MG63 (cell line): Measurements from ENCODE around the gene NTN5. TPM values are rescaled to one million over a fixed set of nuclear protein-coding genes. Genes with fewer than 3 reads are reported as not detected.

Source experiments
- DNase-seq: peaks from one replicate; pipeline ENCODE4 v3.0.0-alpha.2; 2020
- H3K27me3 ChIP-seq: fragments of 250-450 bp; sonication (Bioruptor Pico); 2 replicates; pipeline ENCODE4 v1.5.1; 2020; ENCODE audit warnings: mild to moderate bottlenecking, moderate library complexity
- H3K36me3 ChIP-seq: fragments of 250-450 bp; sonication (Bioruptor Pico); 2 replicates; pipeline ENCODE4 v1.5.1; 2020; ENCODE audit warnings: mild to moderate bottlenecking, moderate library complexity
- H3K4me3 ChIP-seq: fragments of 250-450 bp; sonication (Bioruptor Pico); 2 replicates; pipeline ENCODE4 v1.5.1; 2020; ENCODE audit warnings: mild to moderate bottlenecking, moderate library complexity
- H3K9me3 ChIP-seq: fragments of 250-450 bp; sonication (Bioruptor Pico); 2 replicates; pipeline ENCODE4 v1.5.1; 2020; ENCODE audit warnings: mild to moderate bottlenecking, moderate library complexity
- total RNA-seq: library from RNA; depleted of rRNA; stranded (reverse); fragments of >200 nt; shearing (Covaris generic); gene quantifications from 2 replicates; pipeline ENCODE4 v1.2.3, GENCODE V29; 2014; ENCODE audit warnings: low replicate concordance

NTN5 gene
- total RNA-seq, 1 experiment from 2014 or later = not detected

GRCh38 chr19:48676887-48677286 is 4.1 kb upstream of the NTN5 start:
- H3K4me3 ChIP-seq = no peak overlapping the region
- H3K27me3 ChIP-seq = no peaks in the 10 kb centered on the region

GRCh38 chr19:48676487-48676886 is 3.7 kb upstream of the NTN5 start:
- no peak for DNase-seq
- Histone ChIP-seq H3K4me3 (no peak overlapping the region), H3K27me3 (no peaks in the 10 kb centered on the region), H3K36me3 (no peaks in the 10 kb centered on the region), H3K9me3 (no peaks in the 10 kb centered on the region)

More at GRCh38 chr19:48676887-48677286, 4.1 kb upstream of the NTN5 start:
- Histone ChIP-seq H3K9me3 (no peaks in the 10 kb centered on the region), H3K36me3 (no peaks in the 10 kb centered on the region)
- DNase-seq = no peak

DNA sequence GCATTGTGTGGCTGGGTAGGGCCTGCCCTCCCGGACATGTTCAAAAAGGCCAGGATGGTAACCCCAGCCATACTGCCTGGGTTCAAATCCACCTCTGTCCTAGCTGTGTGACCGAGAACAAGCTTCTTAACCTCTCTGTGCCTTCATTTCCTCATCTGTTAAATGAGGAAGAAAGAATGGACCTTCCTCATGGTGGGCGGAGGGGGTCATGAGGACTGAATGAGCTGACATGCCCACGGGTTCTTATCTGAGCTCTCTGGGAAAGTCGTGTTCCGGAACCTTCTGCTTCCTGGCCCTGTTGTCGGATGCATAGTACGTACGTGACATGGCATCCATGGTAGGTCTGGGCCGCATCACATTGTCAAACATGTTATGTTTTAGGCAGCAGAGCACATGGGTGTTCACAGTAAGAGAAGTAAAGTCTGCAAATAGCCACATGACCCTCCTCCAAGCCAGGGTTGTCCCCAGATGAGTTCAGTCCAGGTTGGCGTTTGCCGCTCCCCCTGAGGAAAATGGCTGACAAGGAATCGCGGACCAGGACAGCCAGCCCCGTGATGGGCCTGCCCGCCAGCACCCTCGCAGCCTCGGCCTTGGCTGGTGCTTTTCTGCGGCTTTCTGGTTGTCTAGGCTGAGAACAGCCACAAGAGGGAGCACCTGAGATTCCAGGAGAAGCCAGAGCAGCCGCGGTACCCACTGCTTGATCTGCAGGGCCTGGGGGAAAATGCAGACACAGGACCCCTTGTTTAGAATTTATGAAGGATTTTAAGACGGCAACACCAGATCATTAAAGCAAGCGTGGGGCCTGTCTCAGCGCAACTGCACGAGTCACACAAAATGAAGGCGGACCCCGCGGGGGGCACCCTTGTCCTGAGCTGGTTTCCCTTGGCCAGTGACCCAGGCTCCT is 2.4 kb upstream of the NTN5 start:
- Histone ChIP-seq H3K9me3 (no peaks in the 10 kb centered on the region), H3K4me3 (no peak overlapping the region), H3K27me3 (no peaks in the 10 kb centered on the region), H3K36me3 (no peaks in the 10 kb centered on the region)
- DNase-seq = peak; percentile 80

DNA sequence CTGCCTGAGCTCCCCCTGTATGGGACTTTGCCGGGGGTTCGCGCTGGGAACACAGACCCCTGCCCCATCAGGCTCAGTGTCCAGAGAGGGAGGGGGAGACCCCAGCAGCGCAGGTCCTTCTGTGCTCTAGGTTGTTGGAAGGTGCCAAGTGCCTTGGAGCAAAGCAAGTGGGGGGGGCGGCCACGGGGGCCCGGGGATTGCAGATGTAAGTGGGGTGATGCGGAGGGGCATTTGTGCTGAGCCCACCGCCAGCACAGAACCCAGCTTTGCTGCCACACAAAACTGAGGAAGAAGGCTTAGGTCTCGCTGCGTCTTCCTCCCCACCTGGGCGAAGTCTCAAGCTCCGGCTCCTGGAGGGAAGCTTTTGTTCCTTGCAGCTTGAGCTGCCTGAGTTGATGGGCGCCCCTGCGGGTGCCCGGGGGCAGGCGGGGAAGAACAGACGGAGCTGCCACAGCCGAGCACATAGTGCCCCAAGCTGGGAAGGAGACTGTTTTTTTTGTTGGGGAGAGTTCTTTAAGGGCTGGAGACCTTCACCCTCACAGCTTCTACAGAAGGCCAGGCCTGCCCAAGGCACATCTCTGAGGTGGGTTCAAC is 1.5 kb upstream of the NTN5 start:
- Histone ChIP-seq H3K36me3 (no peaks in the 10 kb centered on the region), H3K4me3 (no peak overlapping the region), H3K27me3 (no peaks in the 10 kb centered on the region), H3K9me3 (no peaks in the 10 kb centered on the region)
- DNase-seq = no peak

- Histone ChIP-seq H3K36me3 (no peaks in the 10 kb centered on the region), H3K4me3 (no peak overlapping the region), H3K27me3 (no peaks in the 10 kb centered on the region), H3K9me3 (no peaks in the 10 kb centered on the region)
- no peak for DNase-seq
Observed at GRCh38 chr19:48673436-48674100, 751 bp upstream of the NTN5 start.

DNA sequence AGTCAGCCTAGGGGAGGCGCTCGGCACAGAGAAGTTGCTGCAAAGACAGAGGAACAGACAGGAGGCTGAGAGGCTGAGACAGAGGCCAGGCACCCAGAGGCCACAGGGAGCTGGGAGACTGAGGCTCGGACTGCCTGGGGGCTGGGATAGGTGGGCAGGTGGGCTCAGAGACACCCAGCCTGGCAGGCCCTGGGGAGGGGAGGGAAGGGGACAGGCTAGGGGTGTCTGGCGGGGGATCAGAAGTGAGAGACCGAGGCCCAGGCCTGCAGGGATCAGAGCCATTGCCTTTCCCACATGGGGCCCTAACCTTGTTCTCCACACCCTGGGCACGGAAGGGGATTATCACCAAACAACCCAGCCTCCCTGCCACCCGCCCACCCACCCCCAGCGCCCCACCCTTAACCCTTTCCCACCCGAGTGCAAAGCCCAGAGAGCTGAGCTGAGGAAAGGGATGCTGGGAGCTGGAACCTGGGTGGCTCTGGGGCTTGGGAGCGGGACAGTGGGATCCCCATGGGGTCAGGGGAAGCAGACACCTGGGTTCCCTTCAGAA is 1.3 kb downstream of the NTN5 start:
- no peak for DNase-seq
- no peaks in the 10 kb centered on the region for H3K9me3 ChIP-seq
- H3K36me3 ChIP-seq = no peaks in the 10 kb centered on the region
- H3K27me3 ChIP-seq = no peaks in the 10 kb centered on the region
- no peak overlapping the region for H3K4me3 ChIP-seq

DNA sequence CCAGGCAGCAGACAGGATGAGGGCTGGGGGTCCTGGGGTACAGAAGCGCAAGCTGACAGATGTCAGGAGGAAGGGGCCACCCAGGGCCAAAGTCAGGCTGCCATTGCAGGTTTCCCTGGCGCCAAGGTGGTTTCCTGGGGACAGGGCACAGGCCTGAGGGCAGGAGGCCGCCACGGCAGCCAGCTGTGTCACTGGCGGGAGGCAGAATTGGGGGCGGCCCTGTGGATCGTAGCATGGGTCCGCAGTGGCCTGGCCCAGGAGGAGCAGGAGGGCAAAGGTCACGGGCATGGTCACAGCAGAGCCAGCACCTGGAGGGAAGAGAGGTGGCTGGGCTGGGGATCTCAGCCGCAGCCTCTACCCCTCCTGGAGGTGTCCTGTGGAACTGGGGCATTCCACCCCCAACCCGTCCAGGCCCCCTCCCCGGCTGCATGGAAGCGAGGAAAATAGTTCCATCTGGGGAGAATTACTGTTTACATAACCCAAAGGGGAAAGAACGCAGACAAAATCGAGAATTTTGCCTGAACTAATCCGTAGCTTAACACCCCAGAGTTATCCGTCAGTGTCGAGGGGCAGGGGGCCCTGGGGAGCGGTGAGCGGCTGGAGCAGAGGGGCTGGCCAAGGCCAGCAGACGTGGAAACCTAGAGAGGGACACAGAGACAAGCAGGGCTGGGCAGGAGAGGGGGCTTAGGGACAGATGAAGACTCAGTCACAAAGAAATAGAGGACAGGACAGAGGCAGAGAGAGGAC is 1.9 kb downstream of the NTN5 start:
- no peaks in the 10 kb centered on the region for H3K36me3 ChIP-seq
- no peaks in the 10 kb centered on the region for H3K9me3 ChIP-seq
- no peak for DNase-seq
- no peak overlapping the region for H3K4me3 ChIP-seq
- no peaks in the 10 kb centered on the region for H3K27me3 ChIP-seq

- Histone ChIP-seq H3K4me3 (no peak overlapping the region), H3K36me3 (no peaks in the 10 kb centered on the region), H3K9me3 (no peaks in the 10 kb centered on the region), H3K27me3 (no peaks in the 10 kb centered on the region)
- no peak for DNase-seq
Observed at GRCh38 chr19:48669903-48670668, 2.7 kb downstream of the NTN5 start.

GRCh38 chr19:48668761-48669160 is 4.1 kb downstream of the NTN5 start:
- H3K9me3 ChIP-seq = no peaks in the 10 kb centered on the region
- no peaks in the 10 kb centered on the region for H3K36me3 ChIP-seq
- DNase-seq = no peak
- H3K4me3 ChIP-seq = no peak overlapping the region
- H3K27me3 ChIP-seq = no peaks in the 10 kb centered on the region

GRCh38 chr19:48668332-48668731 is 4.5 kb downstream of the NTN5 start:
- no peaks in the 10 kb centered on the region for H3K36me3 ChIP-seq
- no peak overlapping the region for H3K4me3 ChIP-seq
- no peaks in the 10 kb centered on the region for H3K9me3 ChIP-seq
- H3K27me3 ChIP-seq = no peaks in the 10 kb centered on the region
- no peak for DNase-seq

DNA sequence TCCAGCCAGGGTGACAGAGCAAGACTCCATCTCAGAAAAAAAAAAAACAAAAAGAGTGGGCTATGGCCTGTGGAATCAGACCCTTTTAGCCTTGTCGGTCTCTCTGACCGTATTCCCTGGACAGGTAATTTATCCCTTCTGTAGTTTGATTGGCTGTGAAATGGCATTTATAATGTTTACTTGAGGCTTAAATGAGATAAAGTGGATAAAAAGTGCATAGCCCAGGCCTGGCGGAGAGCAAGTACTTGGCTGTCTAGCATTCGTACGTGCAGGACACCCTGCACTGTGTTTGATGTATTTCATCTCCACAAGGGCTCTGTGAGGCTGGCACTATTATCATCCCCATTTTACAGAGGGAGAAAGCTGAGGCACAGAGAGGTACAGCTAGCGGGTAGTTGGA is 7.0 kb downstream of the NTN5 start:
- Histone ChIP-seq H3K9me3 (no peaks in the 10 kb centered on the region), H3K36me3 (no peaks in the 10 kb centered on the region), H3K4me3 (no peak overlapping the region), H3K27me3 (no peaks in the 10 kb centered on the region)
- DNase-seq = no peak

DNA sequence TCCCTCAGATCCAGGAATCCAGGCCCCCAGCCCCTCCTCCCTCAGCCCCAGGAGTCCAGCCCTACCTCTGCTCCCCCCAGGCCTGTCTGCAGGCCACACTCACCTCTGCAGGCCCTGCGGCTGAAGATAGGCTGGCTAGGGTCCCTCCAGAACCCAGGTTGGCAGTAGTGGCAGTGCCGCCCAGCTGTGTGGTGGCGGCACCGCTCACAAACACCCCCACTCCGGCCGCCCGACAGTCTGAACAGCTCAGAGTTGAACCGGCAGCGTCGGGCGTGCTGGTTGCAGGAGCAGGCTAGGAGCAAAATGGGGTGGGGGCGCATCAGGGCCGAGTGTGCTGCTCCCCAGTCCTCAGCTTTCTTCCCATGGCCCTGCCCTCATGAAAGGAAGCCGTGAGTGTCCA is 8.3 kb downstream of the NTN5 start:
- H3K36me3 ChIP-seq = no peaks in the 10 kb centered on the region
- no peaks in the 10 kb centered on the region for H3K27me3 ChIP-seq
- no peak for DNase-seq
- no peaks in the 10 kb centered on the region for H3K9me3 ChIP-seq
- no peak overlapping the region for H3K4me3 ChIP-seq

DNA sequence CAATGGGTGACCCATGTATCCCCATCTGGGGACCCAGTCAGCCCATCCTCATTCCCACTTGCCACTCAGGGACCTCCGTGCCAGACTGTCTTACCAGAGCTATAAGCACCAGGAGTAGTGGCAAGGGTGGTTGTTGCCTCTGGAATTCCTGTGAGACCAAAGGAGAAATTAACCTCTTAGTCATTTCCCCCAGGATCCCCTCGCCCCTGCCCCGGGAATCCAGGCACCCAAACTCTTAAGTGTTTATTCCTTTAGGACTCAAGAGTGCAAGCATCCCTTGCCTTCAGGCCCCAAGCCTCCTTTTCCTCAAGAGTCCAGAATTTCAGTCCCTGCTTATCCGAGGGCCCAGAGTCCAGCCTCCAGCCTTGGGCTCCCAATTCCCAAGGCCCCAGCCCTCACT is 9.2 kb downstream of the NTN5 start:
- DNase-seq = no peak
- H3K36me3 ChIP-seq = no peaks in the 10 kb centered on the region
- H3K27me3 ChIP-seq = no peaks in the 10 kb centered on the region
- no peaks in the 10 kb centered on the region for H3K9me3 ChIP-seq
- H3K4me3 ChIP-seq = no peak overlapping the region

GRCh38 chr19:48661711-48662090 is 11.1 kb downstream of the NTN5 start:
- Histone ChIP-seq H3K27me3 (no peaks in the 10 kb centered on the region), H3K9me3 (no peaks in the 10 kb centered on the region), H3K36me3 (no peaks in the 10 kb centered on the region), H3K4me3 (no peak overlapping the region)
- no peak for DNase-seq

DNA sequence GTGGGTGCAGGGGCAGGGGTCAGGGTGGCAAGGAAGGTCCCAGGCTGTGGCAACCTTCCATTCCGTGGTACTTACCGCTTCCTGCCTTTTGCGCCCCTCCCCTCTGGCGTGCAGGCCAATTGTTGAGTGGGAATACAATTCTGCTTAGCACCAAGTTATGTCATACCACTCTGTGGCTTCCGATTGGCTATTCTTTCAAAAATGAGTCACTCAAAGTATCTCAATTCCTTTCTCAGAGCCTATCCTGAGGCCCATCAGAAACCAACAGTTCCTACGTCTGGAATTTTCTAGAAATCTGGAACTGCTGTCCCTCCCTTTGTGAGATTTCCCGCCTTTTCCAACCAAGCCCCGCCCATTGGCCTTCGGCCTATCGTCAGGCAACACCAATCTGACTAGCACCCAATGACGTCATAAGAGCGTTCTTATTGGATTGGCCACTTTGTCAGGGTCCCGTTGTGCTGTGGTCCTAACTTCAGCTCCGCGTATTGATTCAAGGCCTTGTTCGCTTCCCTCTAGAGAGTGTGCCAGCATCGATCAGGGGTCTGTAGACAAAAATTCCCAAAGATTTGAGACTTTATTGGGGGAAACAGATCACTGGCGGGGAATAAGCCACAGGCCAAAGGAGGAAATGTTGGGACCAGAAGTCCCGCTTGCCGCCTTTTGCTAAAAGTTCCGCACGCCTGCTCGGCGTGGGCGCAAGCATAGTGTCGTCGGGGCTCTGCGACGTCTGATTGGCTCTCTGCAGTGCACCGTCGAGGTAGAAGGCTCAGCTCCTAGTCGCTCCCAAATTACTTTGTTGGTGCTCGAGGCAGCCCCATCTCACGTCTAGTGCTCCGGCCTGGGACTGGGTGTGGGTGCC is 11.7 kb downstream of the NTN5 start:
- Histone ChIP-seq H3K9me3 (no peaks in the 10 kb centered on the region), H3K27me3 (no peaks in the 10 kb centered on the region), H3K4me3 (no peak overlapping the region), H3K36me3 (no peaks in the 10 kb centered on the region)
- peak; percentile 88 for DNase-seq
